ELR (cell line): ENCODE data around the gene RHOG.

Source experiments
- DNase-seq: peaks from one replicate; pipeline ENCODE4 v3.0.0-alpha.2; 2015; ENCODE audit warnings: low read depth

The RHOG gene

DNA sequence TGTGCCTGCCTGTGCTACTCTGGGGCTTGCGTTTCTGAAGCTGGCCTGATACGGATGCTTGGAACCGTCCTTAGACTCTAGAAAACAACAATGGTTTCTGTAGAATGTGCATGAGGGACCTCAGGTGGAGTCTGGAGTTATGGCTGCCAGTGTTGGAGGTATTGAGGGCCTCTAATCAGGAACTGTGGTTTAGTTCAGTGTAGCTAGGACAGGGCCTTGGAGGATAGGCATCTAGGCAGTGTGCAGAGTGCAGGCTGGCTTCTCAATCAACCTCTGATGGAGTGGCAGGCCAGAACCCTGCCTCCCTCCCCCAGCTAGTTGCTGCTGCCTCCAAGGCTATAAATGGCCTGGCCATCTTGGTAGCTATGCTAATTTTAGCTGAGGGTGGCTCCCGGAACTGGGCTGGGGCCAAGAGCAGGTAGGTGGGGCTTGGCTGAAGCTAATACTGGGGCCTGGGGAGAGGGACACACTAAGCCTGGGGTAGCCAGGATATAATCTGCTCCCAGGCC, 18.7 kb upstream of the RHOG start:
- DNase-seq = no peak

DNA sequence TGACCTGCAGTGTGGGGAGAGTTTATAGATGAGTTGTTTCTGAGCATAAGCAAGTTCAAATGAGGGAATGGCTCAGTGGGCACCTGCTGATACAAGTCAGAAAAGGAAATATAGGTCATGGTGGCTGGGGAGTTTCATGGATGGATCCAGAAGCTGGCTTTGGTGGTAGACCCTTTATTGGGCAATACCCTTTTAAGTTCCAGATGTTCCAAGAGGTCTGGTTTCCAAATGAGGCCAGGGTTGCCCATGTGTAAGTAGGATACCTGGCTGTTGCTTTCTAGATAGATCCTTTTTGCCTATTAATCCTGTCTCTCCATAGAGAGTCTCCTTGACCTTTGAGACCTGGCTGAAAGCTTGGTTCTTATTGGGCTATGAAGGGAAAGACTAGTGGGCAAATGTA, 16.9 kb upstream of the RHOG start:
- no peak for DNase-seq

DNA sequence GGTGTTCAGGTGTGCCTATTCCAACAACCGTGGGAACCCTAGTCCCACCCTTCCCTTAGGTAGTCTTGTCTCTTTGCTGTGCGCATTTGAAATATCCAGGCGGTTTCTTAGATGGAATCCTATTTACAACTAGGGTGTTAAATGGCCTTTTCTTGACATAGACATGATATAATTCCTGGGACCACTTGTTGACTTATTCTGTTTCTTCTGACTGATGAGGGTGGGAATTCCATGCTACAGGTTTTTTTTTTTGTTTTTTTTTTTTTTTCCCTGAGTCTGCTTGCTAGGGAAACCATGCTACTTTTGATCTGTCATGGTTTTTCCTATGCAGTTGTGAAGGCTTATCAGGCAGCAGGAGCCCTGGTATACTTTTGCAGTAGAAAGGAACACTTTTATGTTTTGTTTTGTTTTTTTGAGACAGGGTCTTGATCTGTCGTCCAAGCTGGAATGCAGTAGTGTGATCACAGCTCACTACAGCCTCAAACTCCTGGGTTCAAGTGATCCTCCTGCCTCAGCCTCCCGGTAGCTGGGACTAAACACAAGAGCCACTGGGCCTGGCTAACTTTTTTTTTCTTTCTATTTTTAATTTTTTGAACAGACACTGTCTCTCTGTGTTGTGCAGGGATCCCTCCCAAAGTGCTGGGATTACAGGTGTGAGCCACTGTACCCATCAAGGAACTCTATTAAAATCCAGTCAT, 16.2 kb upstream of the RHOG start:
- DNase-seq = no peak

DNA sequence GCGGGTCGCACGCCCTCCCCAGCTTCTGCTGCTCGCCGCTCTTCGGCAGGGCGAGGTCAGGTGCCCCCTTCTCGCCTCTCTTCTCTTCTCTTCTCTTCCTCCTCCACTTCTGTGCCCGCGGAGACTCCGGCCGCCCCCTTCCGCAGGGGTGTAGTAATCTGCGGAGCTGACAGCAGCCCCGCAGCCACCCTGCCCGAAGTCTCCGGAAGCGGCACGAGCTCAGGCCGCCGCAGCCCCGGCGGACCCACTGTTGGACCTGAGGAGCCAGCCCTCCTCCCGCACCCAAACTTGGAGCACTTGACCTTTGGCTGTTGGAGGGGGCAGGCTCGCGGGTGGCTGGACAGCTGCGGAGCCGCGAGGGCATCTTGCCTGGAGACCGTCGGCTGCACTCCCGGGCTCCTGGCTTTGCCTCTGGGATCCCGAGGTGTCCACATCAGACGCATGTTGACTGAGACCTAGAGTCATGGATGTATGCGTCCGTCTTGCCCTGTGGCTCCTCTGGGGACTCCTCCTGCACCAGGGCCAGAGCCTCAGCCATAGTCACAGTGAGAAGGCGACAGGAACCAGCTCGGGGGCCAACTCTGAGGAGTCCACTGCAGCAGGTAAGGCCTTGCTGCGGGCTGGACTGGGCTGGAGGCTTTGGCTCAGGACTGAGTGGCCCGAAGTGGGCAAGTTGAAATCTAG, 15.2 kb upstream of the RHOG start:
- peak; percentile 51 for DNase-seq

DNA sequence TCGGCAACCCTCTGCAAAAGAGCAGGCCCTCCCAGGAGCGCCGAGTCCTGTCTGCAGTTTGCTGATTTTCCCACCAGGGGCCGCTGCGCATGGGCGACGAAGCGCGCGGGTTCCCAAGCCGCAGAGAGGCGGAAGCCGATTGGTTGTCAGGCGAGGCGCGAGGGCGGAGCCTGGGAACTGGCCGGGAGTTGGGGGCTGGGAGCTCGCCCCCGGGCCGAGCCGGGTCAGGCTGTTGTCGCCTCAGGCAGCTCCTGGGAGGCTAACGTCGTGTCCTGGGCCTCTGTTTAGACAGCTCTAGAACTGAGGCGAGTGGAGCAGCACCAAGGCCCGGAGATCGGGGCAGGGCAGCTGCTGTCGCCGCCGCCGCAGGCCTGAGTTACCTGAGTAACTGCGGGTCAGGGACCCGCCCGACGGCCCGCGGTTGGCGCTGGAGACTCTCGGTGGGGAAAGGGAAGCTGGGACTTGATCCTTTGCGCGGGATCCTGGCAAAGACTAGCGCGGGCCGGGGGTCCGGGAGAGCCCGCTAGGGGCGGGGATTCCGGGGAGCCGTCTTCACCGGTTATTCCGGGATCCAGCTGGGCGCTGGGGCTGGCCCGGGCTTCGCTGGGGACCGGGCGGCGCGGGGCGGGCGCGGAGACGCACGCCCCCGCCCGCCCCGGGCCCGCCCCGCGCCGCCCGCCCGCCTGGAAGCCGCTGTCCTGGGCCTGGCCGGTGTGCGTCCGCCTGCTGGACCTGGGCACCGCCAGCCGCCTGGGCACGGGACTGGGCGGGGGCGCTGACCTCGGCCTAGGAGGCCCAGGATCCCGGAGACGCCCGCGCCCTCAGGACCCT, 14.4 kb upstream of the RHOG start, which contains the start of gene STIM1:
Gene STIM1, plus strand, starts transcription at position 688 of the 831 bp plus-strand sequence. CDS start 607 bp downstream, outside the sequence.
- peak; percentile 94 for DNase-seq

DNA sequence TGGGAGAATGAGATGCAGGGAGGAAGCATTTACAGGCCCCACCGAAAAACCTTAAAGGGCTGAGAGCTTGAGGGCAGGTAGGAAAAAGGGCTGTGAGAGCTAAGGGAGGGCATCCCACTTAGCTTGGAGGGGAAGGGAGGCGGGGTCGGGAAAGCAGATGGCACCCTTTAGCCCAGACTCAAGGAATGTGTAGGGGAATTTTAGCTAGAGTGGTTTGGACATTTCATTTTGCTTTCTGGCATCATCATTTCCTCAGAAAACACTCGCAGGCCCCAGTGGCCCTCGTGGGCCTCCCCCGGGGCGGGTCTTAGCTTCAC, 13.9 kb upstream of the RHOG start:
- DNase-seq = no peak

DNA sequence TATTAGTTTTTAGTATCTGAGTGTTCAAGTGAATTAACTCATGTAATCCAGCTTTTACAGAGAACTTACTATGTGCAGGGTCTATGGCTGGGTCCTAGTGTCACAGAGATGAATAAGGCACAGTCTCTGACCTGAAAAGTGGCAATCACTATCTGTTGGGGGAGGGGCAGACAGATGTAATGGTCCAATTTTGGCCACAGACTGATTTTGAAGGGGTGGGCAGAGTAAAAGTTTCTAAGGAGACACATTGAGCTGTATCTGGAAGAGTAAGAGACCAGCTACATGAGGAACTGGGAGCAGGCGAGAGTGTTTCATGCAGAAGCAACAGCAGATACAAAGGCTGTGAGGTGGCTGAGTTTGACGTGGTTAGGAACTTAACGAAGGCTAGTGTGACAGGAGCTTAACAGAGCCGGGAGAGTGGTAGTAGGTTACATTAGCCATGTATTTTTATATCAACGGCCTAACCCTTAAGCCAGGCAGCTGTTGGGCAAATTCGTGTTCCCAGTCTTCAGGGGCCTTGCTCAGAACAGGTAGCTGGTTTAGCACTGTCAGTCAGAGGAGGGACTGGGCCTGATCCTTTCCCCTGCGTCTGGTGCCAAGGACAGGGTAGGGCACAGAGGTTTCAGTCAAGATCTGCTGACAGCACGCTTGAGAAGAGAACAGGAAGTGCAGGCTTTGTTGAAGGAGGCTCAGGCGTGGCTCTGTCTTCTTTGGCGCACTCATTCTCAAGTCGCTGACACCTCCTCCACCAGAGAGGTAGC, 13.3 kb upstream of the RHOG start:
- DNase-seq = no peak

DNA sequence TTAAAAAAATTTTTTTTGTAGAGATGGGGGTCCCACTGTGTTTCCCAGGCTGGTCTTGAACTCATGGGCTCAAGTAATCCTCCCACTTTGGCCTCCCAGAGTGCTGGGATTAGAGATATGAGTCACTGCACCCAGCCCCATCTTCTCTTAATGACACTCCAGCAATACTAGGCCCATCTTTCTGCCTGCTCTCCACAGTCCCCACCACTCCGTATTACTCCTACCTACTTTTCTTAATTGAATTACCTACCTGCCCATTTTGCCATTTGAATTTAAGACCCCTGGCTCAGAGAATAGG, 12.7 kb upstream of the RHOG start:
- no peak for DNase-seq

DNA sequence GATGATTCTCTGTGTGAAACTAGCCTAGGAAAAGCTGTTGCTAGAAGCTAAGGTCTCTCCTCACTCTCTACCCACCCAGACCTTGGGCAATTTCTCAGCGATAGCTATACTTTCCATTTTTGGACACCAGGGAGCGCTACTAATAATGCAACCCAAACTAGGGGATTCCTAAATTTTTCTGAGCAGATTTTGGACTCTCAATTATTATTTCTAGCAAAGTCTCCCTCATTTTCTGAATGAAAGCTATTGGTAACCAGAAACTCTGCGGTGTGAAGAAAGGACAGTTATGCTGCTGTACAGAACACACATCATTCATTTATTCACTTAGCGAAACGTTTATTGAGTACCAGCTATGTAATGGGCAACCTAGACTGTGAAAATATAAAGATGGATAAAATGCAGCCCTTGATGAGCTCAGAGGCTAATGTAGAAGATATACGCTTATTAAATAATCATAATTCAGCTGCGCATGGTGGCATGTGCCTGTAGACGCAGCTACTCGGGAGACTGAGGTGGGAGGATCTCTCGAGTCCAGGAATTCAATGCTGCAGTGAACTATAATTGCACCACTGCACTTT, 8.6 kb upstream of the RHOG start:
- DNase-seq = peak; percentile 69

DNA sequence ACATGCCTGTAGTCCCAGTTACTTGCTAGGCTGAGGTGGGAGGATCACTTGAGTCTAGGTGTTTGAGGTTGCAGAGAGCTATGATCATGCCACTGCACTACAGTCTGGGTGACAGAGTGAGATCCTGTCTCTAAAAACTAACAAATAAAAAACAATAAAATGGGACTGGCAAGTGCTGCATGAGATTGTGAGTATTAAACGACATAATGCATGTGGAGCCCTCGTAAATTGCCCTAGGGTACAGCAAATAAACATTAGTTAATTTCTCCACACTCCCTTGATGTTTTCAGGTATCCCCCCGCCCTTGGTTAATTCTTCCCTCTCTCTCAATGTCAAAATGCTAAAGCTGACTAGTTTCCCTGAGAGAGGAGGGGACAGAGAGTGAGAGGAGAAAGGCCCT, 4.9 kb upstream of the RHOG start:
- no peak for DNase-seq

DNA sequence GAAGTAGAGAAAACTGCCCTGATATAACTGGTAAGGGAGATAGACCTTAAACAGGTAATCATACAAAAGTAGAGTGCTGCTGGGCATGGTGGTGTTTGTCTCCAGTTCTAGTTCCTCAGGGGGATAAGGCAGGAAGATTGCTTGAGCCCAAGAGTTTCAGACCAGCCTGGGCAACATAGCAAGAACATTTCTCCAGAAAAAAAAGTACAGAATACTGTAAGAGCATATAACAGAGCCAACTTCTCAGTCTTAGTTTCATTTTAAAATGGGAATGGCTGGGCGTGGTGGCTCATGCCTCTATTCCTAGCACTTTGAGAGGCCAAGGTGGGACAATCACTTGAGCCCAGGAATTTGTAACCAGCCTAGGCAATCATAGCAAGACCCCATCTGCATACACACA, 4.5 kb upstream of the RHOG start:
- no peak for DNase-seq

DNA sequence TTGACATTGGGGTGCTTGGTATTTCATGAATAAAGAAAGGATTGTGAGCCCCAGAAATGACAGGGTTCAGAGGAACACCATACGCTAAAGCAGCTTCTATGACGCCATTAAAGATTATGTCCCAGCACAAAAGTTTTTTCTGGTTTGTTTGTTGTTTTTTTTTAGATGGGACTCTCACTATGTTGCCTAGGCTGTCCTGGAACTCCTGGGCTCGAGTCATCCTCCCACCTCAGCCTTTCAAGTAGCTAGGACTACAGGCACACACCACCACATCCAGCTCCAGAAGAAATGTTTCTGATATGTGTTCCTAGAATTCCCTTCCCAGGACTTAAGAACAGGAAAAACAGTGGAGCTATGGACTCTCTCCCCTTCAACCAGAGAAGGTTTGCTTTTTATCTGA, 2.6 kb upstream of the RHOG start:
- DNase-seq = no peak

DNA sequence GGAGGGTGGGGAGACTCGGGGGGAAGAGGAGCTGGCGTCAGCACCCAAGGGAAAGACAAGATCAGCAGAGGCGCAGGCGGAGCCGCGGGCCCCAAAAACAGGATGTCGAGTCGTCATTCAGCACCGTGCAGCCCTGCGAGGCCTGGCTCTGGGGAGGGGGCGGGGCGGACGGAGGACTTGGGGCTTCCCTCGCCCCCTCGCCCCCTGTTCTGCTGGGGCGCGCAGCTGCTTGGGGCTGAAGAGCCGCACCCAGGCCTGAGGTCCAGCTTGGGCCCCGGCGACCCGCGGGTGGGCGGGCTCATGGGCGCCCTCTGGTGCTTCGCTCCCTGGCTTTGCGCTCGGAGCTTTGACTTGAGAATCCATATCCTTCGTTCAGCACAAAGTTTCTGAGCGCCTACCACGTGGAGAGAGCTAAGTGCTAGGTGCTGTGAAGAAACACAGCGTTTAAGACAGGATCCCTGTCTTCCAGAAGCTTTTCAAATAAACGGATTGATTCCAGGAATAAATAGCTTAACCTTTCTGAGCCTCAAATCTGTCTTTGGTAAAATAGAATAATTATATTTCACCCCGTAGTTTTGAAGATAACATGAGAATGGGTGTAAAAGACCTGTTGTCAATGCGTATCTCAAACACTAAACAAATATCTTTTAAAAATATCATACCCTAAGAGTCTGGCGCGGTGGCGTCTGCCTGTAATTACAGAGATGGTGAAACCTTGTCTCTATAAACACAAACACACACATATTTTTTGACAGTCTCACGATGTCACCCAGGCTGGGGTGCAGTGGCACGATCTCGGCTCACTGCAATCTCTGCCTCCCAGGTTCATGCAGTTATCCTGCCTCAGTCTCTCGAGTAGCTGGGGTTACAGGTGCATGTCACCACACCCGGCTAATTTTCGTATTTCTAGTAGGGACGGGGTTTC, 929 bp upstream of the RHOG start:
- peak; percentile 88 for DNase-seq

DNA sequence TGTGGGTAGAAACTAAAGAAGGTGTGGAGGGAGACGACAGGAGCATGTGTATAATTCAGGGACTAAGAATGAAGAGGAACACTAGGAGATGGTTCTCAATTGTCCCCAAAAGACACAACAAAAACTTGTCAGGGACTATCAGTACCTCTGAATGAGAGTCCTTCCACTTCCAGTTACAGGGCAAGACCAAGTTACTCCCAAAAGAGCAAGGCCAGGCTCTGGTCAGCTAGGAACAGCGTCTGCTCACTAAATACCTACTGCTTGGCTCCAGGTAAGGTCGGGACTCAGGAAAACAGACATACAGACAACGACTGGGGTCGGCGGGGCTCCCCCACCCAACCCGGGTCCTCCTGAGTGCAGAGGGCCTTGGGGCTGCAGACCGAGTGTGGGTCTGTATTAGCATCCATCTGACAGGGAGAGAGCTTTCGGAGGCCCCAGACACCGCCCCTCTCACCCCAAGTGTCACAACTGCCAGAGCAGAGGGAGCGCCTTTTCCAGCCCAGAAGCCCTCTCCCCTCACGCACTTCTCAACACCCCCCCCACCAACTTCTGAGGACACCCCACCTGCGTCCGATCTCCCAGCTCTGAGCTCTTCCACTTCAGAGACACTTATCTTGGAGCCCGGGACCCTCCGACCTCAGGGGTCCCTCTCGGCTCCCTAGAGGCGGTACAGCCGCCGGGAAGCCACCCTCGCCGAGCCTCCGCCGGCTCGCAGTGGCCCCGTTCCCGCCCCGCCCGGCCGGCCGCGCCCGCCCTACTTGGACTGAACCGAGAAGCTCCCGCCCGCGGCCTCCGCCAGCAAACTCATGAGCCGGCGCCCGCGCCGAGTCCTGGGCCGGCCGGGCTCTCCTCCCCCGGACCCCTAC, 522 bp downstream of the RHOG start:
- no peak for DNase-seq

DNA sequence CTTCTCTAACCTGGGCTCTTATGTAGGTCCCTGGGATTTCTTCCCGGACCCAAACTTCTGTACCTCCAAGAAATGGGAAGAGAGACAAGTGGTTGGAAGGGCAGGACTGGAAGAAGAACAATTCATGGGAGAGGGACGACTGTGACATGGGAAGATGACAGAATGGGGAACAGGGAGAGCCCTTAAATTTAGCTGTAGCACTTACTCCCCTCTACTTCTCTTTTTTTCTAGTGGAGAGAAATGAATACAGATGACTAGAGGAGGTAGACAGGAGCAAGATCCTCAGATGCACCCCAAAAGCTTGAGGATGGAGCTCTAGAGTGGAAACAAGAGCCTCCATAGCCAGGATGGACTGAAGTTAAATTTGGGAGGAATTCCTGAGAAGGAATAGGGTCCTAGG, 2.3 kb downstream of the RHOG start:
- no peak for DNase-seq

DNA sequence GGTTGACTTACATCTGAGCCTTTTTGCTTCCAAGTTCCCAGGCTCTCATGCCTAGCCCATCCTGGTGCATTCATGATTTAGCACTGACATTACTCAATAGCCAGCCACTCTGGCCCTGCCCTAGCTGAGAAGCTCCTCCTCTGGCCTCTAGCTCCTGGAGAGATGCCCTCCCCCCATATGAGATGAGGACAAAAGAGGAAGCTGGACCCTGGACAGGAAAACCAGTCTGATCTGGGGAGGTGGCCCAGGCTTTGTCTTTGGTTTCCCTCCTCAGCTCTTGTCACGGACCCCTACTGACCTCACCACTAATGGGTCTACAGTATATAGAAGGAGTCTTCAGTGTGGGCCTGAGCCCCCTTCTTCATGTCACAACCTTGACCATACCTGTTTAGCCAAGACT, 3.0 kb downstream of the RHOG start:
- DNase-seq = peak; percentile 22

DNA sequence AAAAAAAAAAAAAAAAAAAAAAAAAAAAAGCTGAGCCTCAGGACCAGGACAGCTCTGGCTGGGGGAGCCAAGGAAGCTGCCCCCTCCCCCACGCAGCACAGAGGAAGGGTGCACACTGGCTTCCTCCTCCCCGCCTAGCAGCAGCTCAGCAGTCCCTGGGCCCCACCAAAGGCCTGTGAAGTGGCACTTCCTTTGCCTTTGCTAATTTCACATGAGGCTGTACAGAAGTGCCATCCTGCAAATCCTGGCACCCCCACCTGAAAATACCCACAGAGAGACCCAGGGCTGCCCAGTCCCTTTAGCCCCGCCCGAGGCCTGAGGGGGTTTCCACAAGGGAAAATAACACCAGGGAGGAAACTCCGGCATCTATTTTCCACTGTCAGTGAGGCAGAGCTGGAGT, 3.9 kb downstream of the RHOG start:
- no peak for DNase-seq

DNA sequence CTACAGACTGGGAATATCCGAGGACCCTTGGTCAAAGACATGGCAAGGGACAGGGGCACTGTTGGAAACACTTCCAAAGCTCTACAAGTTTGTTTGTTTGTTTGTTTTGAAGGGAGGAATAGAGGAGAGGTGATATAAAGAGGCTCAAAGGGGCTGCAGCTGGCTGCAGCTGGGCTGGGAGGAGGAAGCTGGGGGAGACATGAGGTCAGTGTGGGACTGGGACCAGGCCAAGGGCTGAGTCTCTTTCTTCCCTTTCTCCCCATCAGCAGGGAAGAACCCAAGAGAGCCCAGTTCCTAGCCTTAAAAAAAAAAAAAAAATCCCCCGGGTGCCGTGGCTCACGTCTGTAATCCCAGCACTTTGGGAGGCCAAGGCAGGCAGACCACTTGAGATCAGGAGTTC, 5.0 kb downstream of the RHOG start:
- DNase-seq = no peak

DNA sequence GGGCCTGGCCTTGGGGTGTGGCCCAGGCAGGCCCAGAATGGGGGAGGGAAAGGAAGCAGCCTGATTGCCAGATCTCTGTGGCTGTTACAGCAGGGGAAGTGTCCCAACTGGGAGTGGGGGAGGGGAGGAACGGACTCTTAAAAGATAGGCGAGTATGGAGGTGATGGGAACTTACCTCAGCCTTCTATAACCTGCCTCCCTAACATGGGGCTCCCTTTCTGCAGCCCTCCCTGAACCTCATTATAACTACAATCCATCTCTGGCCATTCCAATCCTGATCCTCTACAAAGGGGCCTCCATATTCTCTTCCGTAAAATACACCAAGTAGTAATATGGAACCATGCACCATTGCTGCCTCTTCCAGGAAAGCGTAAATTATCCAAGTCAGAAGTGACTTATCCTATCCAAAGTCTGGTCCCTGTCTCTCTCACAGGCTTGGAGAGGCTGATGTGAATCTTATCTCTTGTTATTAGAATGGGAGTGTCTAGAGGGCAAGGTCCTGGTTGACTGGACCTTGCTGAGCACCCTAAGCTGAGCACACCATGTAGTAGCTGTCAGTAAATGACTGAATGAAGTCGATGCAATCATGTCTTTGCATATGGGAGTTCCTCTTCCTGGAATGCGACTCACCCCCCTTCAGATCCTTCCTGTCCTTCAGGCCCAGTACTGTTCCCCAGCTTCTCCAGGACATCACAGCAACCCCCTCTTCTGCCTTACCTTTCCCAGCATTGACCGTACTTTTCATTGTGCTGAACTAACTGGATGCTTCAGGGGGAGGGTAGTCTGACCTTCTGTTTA, 5.9 kb downstream of the RHOG start:
- peak; percentile 41 for DNase-seq
